A549 (cell line): ENCODE results near the gene SORCS2. TPM values are rescaled to one million over a fixed set of nuclear protein-coding genes. Genes with fewer than 3 reads are reported as not detected.

Experiments used
- ATAC-seq, 2 experiments: fragments of 200-7000 bp in 1 of 2; fragments of >200 bp in 1 of 2; cut with Nextera tagmentation in 1 of 2; cut with Tn5 transposase in 1 of 2; 3 replicates each; pipeline versions ENCODE4 v1.8.0 to v1.9.1; 2018 to 2020; ENCODE audit warnings: mild to moderate bottlenecking in 1 of 2, moderate library complexity in 1 of 2
- CTCF ChIA-PET: fragments of 300-600 bp; sonication (Branson Sonifier 250); formaldehyde crosslinking; extraction: SDS; loops from one replicate; lab custom pipeline; 2021; ENCODE audit warnings: antibody characterized with exemption, inconsistent platforms; lab: Yijun Ruan, JAX
- POLR2A ChIA-PET: fragments of 350-600 bp; formaldehyde crosslinking; extraction: SDS; loops from one replicate; lab custom pipeline; 2021; ENCODE audit warnings: antibody characterized with exemption, inconsistent platforms; lab: Yijun Ruan, JAX
- DNase-seq, 2 experiments: peaks; one replicate each; pipeline versions ENCODE4 v3.0.0 to v3.0.0-alpha.2; 2011 to 2016; ENCODE audit warnings: low read depth in 1 of 2, low spot score in 1 of 2
- FAIRE-seq: peaks from 2 replicates; lab custom pipeline; 2011; peaks lifted over from hg19 to GRCh38; lab: Jason Lieb, UNC
- H3K27ac ChIP-seq, 2 experiments: fragments of >200 bp; sonication (Bioruptor Twin); formaldehyde crosslinking; 3 replicates each; pipeline ENCODE4 v1.5.1; 2016 to 2017
- H3K4me1 ChIP-seq: fragments of >200 bp; sonication (Bioruptor Twin); formaldehyde crosslinking; 3 replicates; pipeline ENCODE4 v1.6.1; 2016
- H3K4me2 ChIP-seq: fragments of >200 bp; sonication (Bioruptor Twin); formaldehyde crosslinking; 3 replicates; pipeline ENCODE4 v1.6.1; 2016
- H3K4me3 ChIP-seq: fragments of >200 bp; sonication (Bioruptor Twin); formaldehyde crosslinking; 3 replicates; pipeline ENCODE4 v1.5.1; 2016
- H3K9me3 ChIP-seq: fragments of >200 bp; sonication (Bioruptor Twin); formaldehyde crosslinking; 3 replicates; pipeline ENCODE4 v1.6.1; 2016
- ATOH8 ChIP-seq: fragments of 250-450 bp; sonication (Bioruptor Pico); IDR thresholded peaks from 2 replicates; pipeline ENCODE4 v1.5.0; 2020; ENCODE audit warnings: low read depth, mild to moderate bottlenecking, moderate library complexity
- CHD2 ChIP-seq: fragments of 150-350 bp; IDR thresholded peaks from 2 replicates; pipeline ENCODE4 v1.6.1; 2014; ENCODE audit warnings: low read length; ENCODE audit not compliant: partially characterized antibody
- CHD4 ChIP-seq: fragments of 200-600 bp; sonication (generic); IDR thresholded peaks from 2 replicates; pipeline ENCODE4 v1.6.1; 2016; ENCODE audit warnings: antibody characterized with exemption, mild to moderate bottlenecking, borderline replicate concordance
- CTCF ChIP-seq: fragments of >200 bp; sonication (Bioruptor Twin); formaldehyde crosslinking; IDR thresholded peaks from 3 replicates; pipeline ENCODE4 v1.5.1; 2016
- E2F6 ChIP-seq: IDR thresholded peaks from 2 replicates; pipeline ENCODE4 v1.6.1; 2012; ENCODE audit warnings: low read depth, borderline replicate concordance
- EHF ChIP-seq: fragments of 250-450 bp; sonication (Bioruptor Pico); IDR thresholded peaks from 2 replicates; pipeline ENCODE4 v1.5.0; 2020; ENCODE audit warnings: mild to moderate bottlenecking
- FOXS1 ChIP-seq: fragments of 250-450 bp; sonication (Bioruptor Pico); IDR thresholded peaks from 2 replicates; pipeline ENCODE4 v1.5.0; 2020; ENCODE audit warnings: mild to moderate bottlenecking, moderate library complexity
- HEYL ChIP-seq: fragments of 250-450 bp; sonication (Bioruptor Pico); IDR thresholded peaks from 2 replicates; pipeline ENCODE4 v1.8.0; 2021; ENCODE audit warnings: mild to moderate bottlenecking, moderate library complexity
- HOXA7 ChIP-seq: fragments of 250-450 bp; sonication (Bioruptor Pico); IDR thresholded peaks from 2 replicates; pipeline ENCODE4 v1.5.0; 2020; ENCODE audit warnings: mild to moderate bottlenecking, moderate library complexity
- JUN ChIP-seq, 2 experiments: fragments of >200 bp; sonication (Bioruptor Twin); formaldehyde crosslinking; IDR thresholded peaks; 2 replicates in 1 of 2; 3 replicates in 1 of 2; pipeline ENCODE4 v1.6.1; 2016 to 2017
- KDM5A ChIP-seq: fragments of 200-600 bp; sonication (generic); IDR thresholded peaks from 2 replicates; pipeline ENCODE4 v1.6.1; 2016; ENCODE audit warnings: antibody characterized with exemption, mild to moderate bottlenecking
- MAFK ChIP-seq: fragments of 450-650 bp; IDR thresholded peaks from 2 replicates; pipeline ENCODE4 v1.6.1; 2014; ENCODE audit not compliant: partially characterized antibody
- MAZ ChIP-seq: fragments of 150-350 bp; IDR thresholded peaks from 2 replicates; pipeline ENCODE4 v1.6.1; 2014; ENCODE audit warnings: antibody characterized with exemption, low read depth, low read length, borderline replicate concordance
- NPAS2 ChIP-seq: fragments of 250-450 bp; sonication (Bioruptor Pico); IDR thresholded peaks from 2 replicates; pipeline ENCODE4 v1.8.0; 2022; ENCODE audit warnings: mild to moderate bottlenecking, moderate library complexity, borderline replicate concordance
- RAD21 ChIP-seq, 2 experiments: fragments of >200 bp in 1 of 2; sonication (Bioruptor Twin) in 1 of 2; formaldehyde crosslinking in 1 of 2; IDR thresholded peaks in 1 of 2; conservative IDR thresholded peaks in 1 of 2; 2 replicates in 1 of 2; 3 replicates in 1 of 2; pipeline ENCODE4 v1.6.1; 2012 to 2018; ENCODE audit warnings: inconsistent platforms in 1 of 2
- RARB ChIP-seq: fragments of 250-450 bp; sonication (Bioruptor Pico); IDR thresholded peaks from 2 replicates; pipeline ENCODE4 v1.8.0; 2021; ENCODE audit warnings: mild to moderate bottlenecking, moderate library complexity
- RCOR1 ChIP-seq: fragments of 150-350 bp; IDR thresholded peaks from 2 replicates; pipeline ENCODE4 v1.6.1; 2014; ENCODE audit warnings: antibody characterized with exemption, low read length, low read depth
- SMC3 ChIP-seq: fragments of >200 bp; sonication (Bioruptor Twin); formaldehyde crosslinking; IDR thresholded peaks from 3 replicates; pipeline ENCODE4 v1.6.1; 2018; ENCODE audit warnings: inconsistent platforms
- SREBF2 ChIP-seq: fragments of 450-650 bp; IDR thresholded peaks from 2 replicates; pipeline ENCODE4 v1.6.1; 2014; ENCODE audit warnings: mild to moderate bottlenecking, moderate library complexity
- ZC3H11A ChIP-seq: fragments of 450-650 bp; IDR thresholded peaks from 2 replicates; pipeline ENCODE4 v1.6.1; 2014; ENCODE audit warnings: antibody characterized with exemption, mild to moderate bottlenecking
- ZFP36 ChIP-seq: fragments of 450-650 bp; IDR thresholded peaks from 2 replicates; pipeline ENCODE4 v1.6.1; 2014; ENCODE audit warnings: borderline replicate concordance; ENCODE audit not compliant: partially characterized antibody
- ZNF302 ChIP-seq: fragments of 250-450 bp; sonication (Bioruptor Pico); IDR thresholded peaks from 2 replicates; pipeline ENCODE4 v1.9.0; 2021; ENCODE audit warnings: inconsistent platforms, mild to moderate bottlenecking, moderate library complexity
- ZSCAN20 ChIP-seq: fragments of 250-450 bp; sonication (Bioruptor Pico); IDR thresholded peaks from 2 replicates; pipeline ENCODE4 v1.8.0; 2022; ENCODE audit warnings: mild to moderate bottlenecking, moderate library complexity
- WGBS: methylation state at CpG from one replicate; pipeline ENCODE4 v1.1.6; 2017; ENCODE audit errors: missing lambda C conversion rate; 5-methylcytosine and 5-hydroxymethylcytosine counted together
- polyA plus RNA-seq, 4 experiments: library from polyadenylated mRNA; depleted of rRNA in 3 of 4; stranded (reverse); fragments of >200 nt; fragmentation: RNase III in 1 of 4; extraction: RNeasy Plus Mini Kit Qiagen cat#74134 plus additional on column Dnase treatment in 1 of 4; gene quantifications; 2 replicates in 3 of 4; 3 replicates in 1 of 4; pipeline ENCODE4 v1.2.3, GENCODE V29; 2011 to 2017
- TF ChIP-seq, protein P1 (sequence below): fragments of 450-650 bp; IDR thresholded peaks from 2 replicates; pipeline ENCODE4 v1.6.1; 2014; ENCODE audit warnings: antibody characterized with exemption

Gene SORCS2
- polyA plus RNA-seq, 2 of the 4 experiments (the other 2 are of a cell fraction) = 1.4 to 4.6 TPM

GRCh38 chr4:7365462-7366179, 173.3 kb downstream of the SORCS2 start:
- CTCF ChIA-PET = interaction anchor here (0.7 to 1.4 kb wide), 2 partner anchors 9 to 29 kb away, joined by 3 read pairs; no protein-coding TSS in a partner anchor
- POLR2A ChIA-PET = no interaction called here
- FAIRE-seq = no peak

GRCh38 chr4:7366180-7366945, 174.0 kb downstream of the SORCS2 start:
- H3K9me3 ChIP-seq = no peaks in the 10 kb centered on the region
- no peak for TF ChIP-seq HOXA7
- TF ChIP-seq E2F6 = no peak
- TF ChIP-seq HEYL (CRISPR knock-in tag) = no peak
- TF ChIP-seq, protein P1, sequence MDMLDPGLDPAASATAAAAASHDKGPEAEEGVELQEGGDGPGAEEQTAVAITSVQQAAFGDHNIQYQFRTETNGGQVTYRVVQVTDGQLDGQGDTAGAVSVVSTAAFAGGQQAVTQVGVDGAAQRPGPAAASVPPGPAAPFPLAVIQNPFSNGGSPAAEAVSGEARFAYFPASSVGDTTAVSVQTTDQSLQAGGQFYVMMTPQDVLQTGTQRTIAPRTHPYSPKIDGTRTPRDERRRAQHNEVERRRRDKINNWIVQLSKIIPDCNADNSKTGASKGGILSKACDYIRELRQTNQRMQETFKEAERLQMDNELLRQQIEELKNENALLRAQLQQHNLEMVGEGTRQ = no peak
- no peak for TF ChIP-seq ZSCAN20 (CRISPR knock-in tag)
- TF ChIP-seq ZNF302 (CRISPR knock-in tag) = no peak
- no peak for TF ChIP-seq JUN (IDR thresholded peaks at IDR 0.05)
- TF ChIP-seq EHF = no peak
- TF ChIP-seq ATOH8 (CRISPR knock-in tag) = no peak
- TF ChIP-seq SREBF2 = no peak
- TF ChIP-seq RARB (CRISPR knock-in tag) = no peak
- no peak for TF ChIP-seq KDM5A
- TF ChIP-seq, all 56 proteins: peak for 0
- WGBS = 77% methylated on average over 10 of the region's 11 CpGs
- no peak for ATAC-seq
- no peak for DNase-seq
- no peak overlapping the region for H3K4me3 ChIP-seq
- no peaks in the 10 kb centered on the region for H3K4me1 ChIP-seq
- ChIA-PET CTCF (no interaction called here), POLR2A (no interaction called here)
- FAIRE-seq = no peak
- no peak overlapping the region for H3K4me2 ChIP-seq
- no peak overlapping the region for H3K27ac ChIP-seq

More at GRCh38 chr4:7365462-7366179, 173.3 kb downstream of the SORCS2 start:
- 71% methylated on average over 7 of the region's 22 CpGs for WGBS
- Histone ChIP-seq H3K27ac (no peak overlapping the region), H3K9me3 (no peaks in the 10 kb centered on the region), H3K4me1 (no peaks in the 10 kb centered on the region)
- TF ChIP-seq SMC3 (no peak), CHD4 (no peak), FOXS1 (CRISPR knock-in tag) (no peak), EHF (no peak), CTCF (no peak), MAFK (no peak), NPAS2 (CRISPR knock-in tag) (no peak), SREBF2 (no peak), RAD21 (conservative IDR thresholded peaks at IDR 0.05 in 1 of 2, IDR thresholded peaks at IDR 0.05 in 1 of 2) (no peak), RCOR1 (no peak), MAZ (no peak), ZFP36 (no peak), CHD2 (no peak), ZC3H11A (no peak), ZSCAN20 (CRISPR knock-in tag) (no peak)
- TF ChIP-seq, all 56 proteins: peak for 0
- Histone ChIP-seq H3K4me3 (no peak overlapping the region), H3K4me2 (no peak overlapping the region)
- ATAC-seq (no peak), DNase-seq (no peak)
